ENCODE measurements around the gene CD226. TPM values are rescaled to one million over a fixed set of nuclear protein-coding genes. Genes with fewer than 3 reads are reported as not detected.

The CD226 gene
- total and polyA plus RNA-seq, 2 of the 13 experiments (the other 11 are each of a cell fraction or from before 2014, with no cell fraction given) = 0.13 to 0.77 TPM

GRCh38 chr18:69866212-69866611, 81.5 kb downstream of the CD226 start (continued):
- TF ChIP-seq KMT2B (CRISPR knock-in tag; IDR thresholded peaks at IDR 0.05) = no peak

GRCh38 chr18:69865776-69866175, 81.9 kb downstream of the CD226 start:
- Histone ChIP-seq H4K20me1 (ENCODE audit: insufficient read depth, low read length) (no peaks in the 10 kb centered on the region), H2AFZ (ENCODE audit: low read length) (no peak overlapping the region), H3K36me3 (replicated peaks in 1 of 2; ENCODE audit: control insufficient read depth in 1 of 2, insufficient read depth in 2 of 2, low read length in 2 of 2) (no peaks in the 10 kb centered on the region), H3K79me2 (ENCODE audit: insufficient read depth, low read length) (no peaks in the 10 kb centered on the region), H3K9me3 (ENCODE audit: low read length) (no peaks in the 10 kb centered on the region), H3K4me1 (ENCODE audit: insufficient read depth, low read length) (no peaks in the 10 kb centered on the region; the same call in 1 of the 2 replicates), H3K4me2 (ENCODE audit: low read depth, low read length) (no peak overlapping the region), H3K27me3 (ENCODE audit: control insufficient read depth in 1 of 2, insufficient read depth in 2 of 2, low read length in 2 of 2) (no peaks in the 10 kb centered on the region), H3K27ac (ENCODE audit: extremely low read length, insufficient read depth, low read length) (no peak overlapping the region), H3K4me3 (replicated peaks in 1 of 3; ENCODE audit: insufficient read depth in 1 of 3, low read depth in 2 of 3, low read length in 3 of 3) (no peak overlapping the region), H3K9ac (ENCODE audit: insufficient read depth, low read depth, low read length) (no peak overlapping the region)
- no peak for TF ChIP-seq SIN3B (IDR thresholded peaks at IDR 0.05; ENCODE audit: low read length)
- no peak for TF ChIP-seq PHB2 (IDR thresholded peaks at IDR 0.05; ENCODE audit: partially characterized antibody)
- no peak for TF ChIP-seq HNF4G (IDR thresholded peaks at IDR 0.05; ENCODE audit: borderline replicate concordance, low read depth, low read length)
- no peak for TF ChIP-seq HNF4G (CRISPR knock-in tag; IDR thresholded peaks at IDR 0.05; ENCODE audit: borderline replicate concordance, low read depth)
- TF ChIP-seq ZNF775 (CRISPR knock-in tag; IDR thresholded peaks at IDR 0.05; ENCODE audit: borderline replicate concordance) = no peak
- no peak for TF ChIP-seq SRSF9 (IDR thresholded peaks at IDR 0.05; ENCODE audit: borderline replicate concordance, insufficient read depth, low read depth, low read length, poor library complexity, severe bottlenecking)
- no peak for TF ChIP-seq EEA1 (CRISPR knock-in tag; IDR thresholded peaks at IDR 0.05; ENCODE audit: borderline replicate concordance)
- no peak for TF ChIP-seq HNRNPK (IDR thresholded peaks at IDR 0.05; ENCODE audit: low read depth, low read length, poor library complexity, severe bottlenecking)
- TF ChIP-seq TARDBP (CRISPR knock-in tag; IDR thresholded peaks at IDR 0.05) = no peak
- TF ChIP-seq PAX8 (CRISPR knock-in tag; IDR thresholded peaks at IDR 0.05; ENCODE audit: borderline replicate concordance) = no peak
- TF ChIP-seq TRIM22 (IDR thresholded peaks at IDR 0.05) = no peak
- TF ChIP-seq SALL2 (CRISPR knock-in tag; IDR thresholded peaks at IDR 0.05) = no peak
- no peak for TF ChIP-seq EHMT2 (IDR thresholded peaks at IDR 0.05; ENCODE audit: borderline replicate concordance, low read depth, low read length)
- TF ChIP-seq ZFP36L1 (CRISPR knock-in tag; IDR thresholded peaks at IDR 0.05) = no peak
- no peak for TF ChIP-seq RFX1 (IDR thresholded peaks at IDR 0.05)
- TF ChIP-seq STAG1 (CRISPR knock-in tag; IDR thresholded peaks at IDR 0.05) = no peak
- no peak for TF ChIP-seq PRPF4 (IDR thresholded peaks at IDR 0.05; ENCODE audit: low read depth, low read length, poor library complexity, severe bottlenecking)
- TF ChIP-seq CEBPB (IDR thresholded peaks at IDR 0.05; ENCODE audit: borderline replicate concordance, low read depth, low read length) = no peak
- TF ChIP-seq ZNF687 (CRISPR knock-in tag; IDR thresholded peaks at IDR 0.05) = no peak
- ChIA-PET POLR2A (no interaction called here), CTCF (ENCODE audit: low intra/inter-chr PET ratio, low total read pairs) (no interaction called here)
- ATAC-seq (no peak), FAIRE-seq (no peak), DNase-seq (ENCODE audit: low spot score) (no peak)
- in situ Hi-C loops (cut with HindIII; ENCODE audit: extremely low pct_ligation_motif_present, low pct_unique_long_range_greater_than_20kb) = no loop called here
- BruUV-seq (replicated peaks) = no TSS peak
- 51% methylated on average over 4 of the region's 4 CpGs for WGBS (ENCODE audit: low lambda C conversion rate)
- intact Hi-C loops (cut with micrococcal nuclease; ENCODE audit: unreplicated experiment) = no loop called here
